ENCODE measurements around the gene COL4A2.

COL4A2 gene

DNA sequence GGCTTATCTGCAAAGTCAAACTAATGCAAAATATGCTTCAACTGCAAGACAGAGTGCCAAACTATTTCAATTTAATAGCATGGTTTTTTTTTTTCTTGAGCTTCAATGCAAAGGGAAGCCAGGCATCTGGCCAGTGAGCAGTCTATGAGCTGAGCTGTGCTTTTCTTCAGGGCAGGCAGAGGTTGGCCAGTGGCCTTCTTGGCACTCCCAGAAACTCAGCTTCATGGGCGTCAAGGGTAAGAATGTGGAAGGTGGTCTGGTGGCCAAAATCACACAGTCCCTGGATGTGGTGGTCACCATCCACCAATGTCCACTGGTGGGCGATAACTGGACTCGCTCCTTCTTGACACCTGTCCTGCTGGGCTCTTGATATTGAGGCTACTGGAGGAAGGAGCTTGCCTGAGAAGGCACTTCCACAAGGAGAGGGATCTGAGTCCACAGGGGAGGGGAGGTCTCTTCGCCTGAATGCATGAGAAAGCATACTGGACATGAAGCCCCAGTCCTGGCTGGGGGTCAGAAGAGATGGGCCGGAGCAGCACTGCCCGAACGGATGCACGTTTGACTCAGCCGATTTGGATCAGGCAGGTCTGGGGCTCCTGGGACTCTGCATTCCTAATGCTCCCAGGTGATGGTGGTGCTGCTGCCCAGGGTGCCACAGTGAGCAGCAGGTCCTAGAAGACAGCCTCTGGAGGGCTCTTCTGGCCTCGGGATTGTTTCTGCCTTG lies 17.1 kb downstream of the COL4A2 start:
- Histone ChIP-seq H3K4me1 (ENCODE audit: insufficient read depth, low read length, severe bottlenecking) (no peaks in the 10 kb centered on the region), H3K79me2 (ENCODE audit: insufficient read depth, low read length) (no peaks in the 10 kb centered on the region), H3K9me3 (ENCODE audit: low read length) (no peaks in the 10 kb centered on the region), H3F3A (ENCODE audit: insufficient read depth, low read length) (no peaks in the 10 kb centered on the region), H2AFZ (ENCODE audit: low read length) (no peak overlapping the region), H3K4me2 (ENCODE audit: low read length) (no peak overlapping the region), H3K27me3 (ENCODE audit: insufficient read depth, low read length) (peaks cover 7% of the 10 kb centered on the region; the same call in 1 of the 2 replicates), H3K9me2 (ENCODE audit: low read depth, low read length) (no peaks in the 10 kb centered on the region), H4K20me1 (ENCODE audit: insufficient read depth, low read length) (no peaks in the 10 kb centered on the region), H3K27ac (ENCODE audit: low read depth, low read length, poor library complexity, severe bottlenecking) (no peak overlapping the region), H3K9ac (ENCODE audit: low read length) (no peak overlapping the region), H3K36me3 (ENCODE audit: insufficient read depth, low read length) (no peaks in the 10 kb centered on the region), H3K4me3 (ENCODE audit: low read depth, low read length, poor library complexity, severe bottlenecking) (no peak overlapping the region)
- TF ChIP-seq, protein P1, sequence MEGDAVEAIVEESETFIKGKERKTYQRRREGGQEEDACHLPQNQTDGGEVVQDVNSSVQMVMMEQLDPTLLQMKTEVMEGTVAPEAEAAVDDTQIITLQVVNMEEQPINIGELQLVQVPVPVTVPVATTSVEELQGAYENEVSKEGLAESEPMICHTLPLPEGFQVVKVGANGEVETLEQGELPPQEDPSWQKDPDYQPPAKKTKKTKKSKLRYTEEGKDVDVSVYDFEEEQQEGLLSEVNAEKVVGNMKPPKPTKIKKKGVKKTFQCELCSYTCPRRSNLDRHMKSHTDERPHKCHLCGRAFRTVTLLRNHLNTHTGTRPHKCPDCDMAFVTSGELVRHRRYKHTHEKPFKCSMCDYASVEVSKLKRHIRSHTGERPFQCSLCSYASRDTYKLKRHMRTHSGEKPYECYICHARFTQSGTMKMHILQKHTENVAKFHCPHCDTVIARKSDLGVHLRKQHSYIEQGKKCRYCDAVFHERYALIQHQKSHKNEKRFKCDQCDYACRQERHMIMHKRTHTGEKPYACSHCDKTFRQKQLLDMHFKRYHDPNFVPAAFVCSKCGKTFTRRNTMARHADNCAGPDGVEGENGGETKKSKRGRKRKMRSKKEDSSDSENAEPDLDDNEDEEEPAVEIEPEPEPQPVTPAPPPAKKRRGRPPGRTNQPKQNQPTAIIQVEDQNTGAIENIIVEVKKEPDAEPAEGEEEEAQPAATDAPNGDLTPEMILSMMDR (IDR thresholded peaks at IDR 0.05; ENCODE audit: low read length): no peak
- TF ChIP-seq EZH2 (IDR thresholded peaks at IDR 0.05; ENCODE audit: borderline replicate concordance, low read length): no peak

DNA sequence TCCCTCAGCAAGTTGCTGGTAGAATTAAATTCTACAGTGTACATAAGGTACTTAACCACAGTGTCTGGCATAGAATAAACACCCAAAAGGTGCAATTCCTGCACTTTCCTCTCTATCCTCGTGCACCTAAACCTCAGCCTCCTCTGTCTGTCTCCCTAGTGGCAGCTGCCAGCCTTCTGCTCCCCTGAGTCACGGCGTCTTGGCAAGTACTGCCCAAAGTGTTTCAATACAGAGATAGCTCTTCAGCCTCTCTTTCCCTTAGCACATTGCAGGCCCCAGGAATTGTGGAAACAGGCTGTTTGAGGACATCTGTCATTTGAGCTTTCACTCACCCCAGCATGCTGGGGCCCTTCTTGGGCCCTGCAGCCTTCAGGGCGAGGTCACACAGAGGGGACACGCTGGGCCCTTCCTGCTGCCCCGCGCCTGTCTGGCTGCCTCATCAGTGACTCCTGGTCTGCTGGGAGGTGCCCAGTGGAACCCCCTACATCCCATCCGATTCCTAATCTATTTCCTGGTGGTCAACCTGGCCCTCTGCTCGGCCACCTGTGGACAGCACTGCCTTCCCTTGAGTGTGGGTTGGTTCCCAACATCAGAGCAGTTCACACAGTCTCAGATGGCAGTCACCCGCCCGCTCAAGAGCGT lies 19.3 kb downstream of the COL4A2 start:
- Histone ChIP-seq H2AFZ (ENCODE audit: low read length) (no peak overlapping the region), H3K9me3 (ENCODE audit: low read length) (no peaks in the 10 kb centered on the region), H3K36me3 (ENCODE audit: insufficient read depth, low read length) (no peaks in the 10 kb centered on the region), H3K27ac (ENCODE audit: low read depth, low read length, poor library complexity, severe bottlenecking) (no peak overlapping the region), H3K4me2 (ENCODE audit: low read length) (no peak overlapping the region), H3K9ac (ENCODE audit: low read length) (no peak overlapping the region), H3K27me3 (ENCODE audit: insufficient read depth, low read length) (peaks cover 8% of the 10 kb centered on the region; the same call in 1 of the 2 replicates), H3F3A (ENCODE audit: insufficient read depth, low read length) (no peaks in the 10 kb centered on the region), H3K4me1 (ENCODE audit: insufficient read depth, low read length, severe bottlenecking) (no peaks in the 10 kb centered on the region), H3K79me2 (ENCODE audit: insufficient read depth, low read length) (no peaks in the 10 kb centered on the region), H4K20me1 (ENCODE audit: insufficient read depth, low read length) (no peaks in the 10 kb centered on the region), H3K9me2 (ENCODE audit: low read depth, low read length) (no peaks in the 10 kb centered on the region), H3K4me3 (ENCODE audit: low read depth, low read length, poor library complexity, severe bottlenecking) (no peak overlapping the region)
- no peak for TF ChIP-seq EZH2 (IDR thresholded peaks at IDR 0.05; ENCODE audit: borderline replicate concordance, low read length)
- TF ChIP-seq, protein P1 (IDR thresholded peaks at IDR 0.05; ENCODE audit: low read length): no peak

DNA sequence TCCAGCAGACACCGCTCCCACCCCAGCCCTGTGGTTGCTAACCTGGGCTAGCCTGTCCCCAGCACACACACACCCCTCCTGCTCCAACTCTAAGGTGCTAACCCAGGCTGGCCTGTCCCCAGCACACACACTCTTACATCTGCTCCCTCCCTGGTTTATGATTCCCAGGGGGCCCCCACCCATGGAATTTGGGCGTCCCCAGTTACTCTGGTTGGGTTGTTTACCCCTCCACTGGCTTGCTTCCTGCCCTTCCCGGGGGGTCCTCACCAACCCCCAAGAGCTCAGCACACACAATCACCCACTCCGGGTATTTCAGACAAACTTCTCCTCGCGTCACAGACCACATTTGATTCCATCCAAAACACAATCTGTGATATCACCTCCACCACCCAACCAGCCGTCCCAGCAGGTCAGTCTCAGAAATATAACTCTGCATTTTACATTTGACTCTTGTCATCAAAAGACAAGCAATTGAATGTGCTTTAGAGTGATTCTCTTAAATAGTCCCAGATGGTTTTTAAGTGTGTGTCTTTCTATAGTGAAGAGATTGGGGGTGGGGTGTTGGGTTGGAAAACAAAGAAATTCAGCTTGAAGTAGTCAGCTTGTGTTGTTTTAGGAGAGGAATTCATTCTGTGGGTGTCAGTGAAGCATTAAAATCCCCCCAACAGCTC lies 20.1 kb downstream of the COL4A2 start:
- H3K36me3 ChIP-seq (ENCODE audit: insufficient read depth, low read length): no peaks in the 10 kb centered on the region
- no peak overlapping the region for H2AFZ ChIP-seq (ENCODE audit: low read length)
- no peaks in the 10 kb centered on the region for H3K9me2 ChIP-seq (ENCODE audit: low read depth, low read length)
- no peak overlapping the region for H3K4me3 ChIP-seq (ENCODE audit: low read depth, low read length, poor library complexity, severe bottlenecking)
- H3K9me3 ChIP-seq (ENCODE audit: low read length): no peaks in the 10 kb centered on the region
- TF ChIP-seq, protein P1 (IDR thresholded peaks at IDR 0.05; ENCODE audit: low read length): no peak
- TF ChIP-seq EZH2 (IDR thresholded peaks at IDR 0.05; ENCODE audit: borderline replicate concordance, low read length): no peak
- H3K4me2 ChIP-seq (ENCODE audit: low read length): no peak overlapping the region
- peaks cover 3% of the 10 kb centered on the region; the same call in 1 of the 2 replicates for H3K27me3 ChIP-seq (ENCODE audit: insufficient read depth, low read length)
- no peak overlapping the region for H3K9ac ChIP-seq (ENCODE audit: low read length)
- H3K4me1 ChIP-seq (ENCODE audit: insufficient read depth, low read length, severe bottlenecking): no peaks in the 10 kb centered on the region
- no peaks in the 10 kb centered on the region for H4K20me1 ChIP-seq (ENCODE audit: insufficient read depth, low read length)
- no peaks in the 10 kb centered on the region for H3K79me2 ChIP-seq (ENCODE audit: insufficient read depth, low read length)
- no peak overlapping the region for H3K27ac ChIP-seq (ENCODE audit: low read depth, low read length, poor library complexity, severe bottlenecking)
- no peaks in the 10 kb centered on the region for H3F3A ChIP-seq (ENCODE audit: insufficient read depth, low read length)
